Measurements from ENCODE around the gene OSBP2.
"Not testable (repeated sequence)": the region's sequence is repeated elsewhere in the genome, so short reads cannot be mapped to it uniquely, and the experiment has no call there.

The OSBP2 gene

GRCh38 chr22:30721741-30722140 lies 27.1 kb downstream of the OSBP2 start:
- DNase-seq, result no peak

- no peak for DNase-seq
Observed at GRCh38 chr22:30728826-30729225, 34.2 kb downstream of the OSBP2 start.

GRCh38 chr22:30731658-30732057 lies 37.0 kb downstream of the OSBP2 start:
- DNase-seq, result no peak

- no peak for DNase-seq
Observed at GRCh38 chr22:30732426-30732825, 37.8 kb downstream of the OSBP2 start.

- DNase-seq, result no peak
Observed at GRCh38 chr22:30733181-30733631, 38.5 kb downstream of the OSBP2 start.

- DNase-seq, result not testable (repeated sequence)
Observed at GRCh38 chr22:30740007-30740406, 45.3 kb downstream of the OSBP2 start.

- DNase-seq, result not testable (repeated sequence)
Observed at GRCh38 chr22:30740511-30740910, 45.8 kb downstream of the OSBP2 start.

- DNase-seq, result no peak
Observed at GRCh38 chr22:30742291-30743256, 47.9 kb downstream of the OSBP2 start.

- DNase-seq, result no peak
Observed at GRCh38 chr22:30743257-30744020, 48.8 kb downstream of the OSBP2 start.

GRCh38 chr22:30744224-30744623 lies 49.5 kb downstream of the OSBP2 start:
- DNase-seq, result no peak

- DNase-seq, result no peak
Observed at GRCh38 chr22:30747493-30747892, 52.8 kb downstream of the OSBP2 start.

GRCh38 chr22:30749272-30749671 lies 54.6 kb downstream of the OSBP2 start:
- DNase-seq, result no peak

GRCh38 chr22:30749849-30750248 lies 55.2 kb downstream of the OSBP2 start:
- DNase-seq, result no peak

GRCh38 chr22:30751529-30751928 lies 56.9 kb downstream of the OSBP2 start:
- DNase-seq, result no peak

- DNase-seq, result no peak
Observed at GRCh38 chr22:30752771-30753170, 58.1 kb downstream of the OSBP2 start.

GRCh38 chr22:30753701-30754100 lies 59.0 kb downstream of the OSBP2 start:
- no peak for DNase-seq

GRCh38 chr22:30754521-30754920 lies 59.8 kb downstream of the OSBP2 start:
- DNase-seq, result no peak

- peak; percentile 22 to 45 for DNase-seq
Observed at GRCh38 chr22:30754971-30755758, 60.5 kb downstream of the OSBP2 start.

- DNase-seq, result no peak
Observed at GRCh38 chr22:30755759-30756124, 61.1 kb downstream of the OSBP2 start.

GRCh38 chr22:30763815-30764673 lies 69.4 kb downstream of the OSBP2 start:
- DNase-seq, result peak; percentile 23 to 46

GRCh38 chr22:30767661-30768060 lies 73.0 kb downstream of the OSBP2 start:
- no peak for DNase-seq

- no peak for DNase-seq
Observed at GRCh38 chr22:30770716-30771115, 76.0 kb downstream of the OSBP2 start.
